ENCODE results near the gene KRT2. TPM values are rescaled to one million over a fixed set of nuclear protein-coding genes. Genes with fewer than 3 reads are reported as not detected.

Gene KRT2
- not detected for polyA plus RNA-seq (2012; ENCODE audit: insufficient read length, low read depth)

- TF ChIP-seq FOXP2 (optimal IDR thresholded peaks at IDR 0.05; ENCODE audit: borderline replicate concordance, extremely low read depth, extremely low read length, insufficient read depth), result no peak
- no peak for TF ChIP-seq REST (IDR thresholded peaks at IDR 0.05; ENCODE audit: insufficient read depth in 1 of 2, low read depth in 2 of 2, low read length in 2 of 2)
- no peak for TF ChIP-seq SIN3A (IDR thresholded peaks at IDR 0.05; ENCODE audit: borderline replicate concordance, insufficient read depth, low read length)
- no peak for TF ChIP-seq POLR2AphosphoS5 (IDR thresholded peaks at IDR 0.05; ENCODE audit: low read depth, low read length)
Measured at GRCh38 chr12:52651726-52652261, at the start of gene KRT2. TSS of gene KRT2 (minus strand) at chr12:52652211. CDS start at chr12:52652142, 69 bp downstream.

- no peak for TF ChIP-seq POLR2AphosphoS5 (IDR thresholded peaks at IDR 0.05; ENCODE audit: low read depth, low read length)
Measured at GRCh38 chr12:52701281-52701680, 49.3 kb upstream of the KRT2 start.

GRCh38 chr12:52699960-52700359, 47.9 kb upstream of the KRT2 start:
- TF ChIP-seq TAF1 (IDR thresholded peaks at IDR 0.05; ENCODE audit: borderline replicate concordance, insufficient read depth, low read length) (no peak), REST (IDR thresholded peaks at IDR 0.05; ENCODE audit: insufficient read depth in 1 of 2, low read depth in 2 of 2, low read length in 2 of 2) (no peak), SIN3A (IDR thresholded peaks at IDR 0.05; ENCODE audit: borderline replicate concordance, insufficient read depth, low read length) (no peak), POLR2AphosphoS5 (IDR thresholded peaks at IDR 0.05; ENCODE audit: low read depth, low read length) (no peak), FOXP2 (optimal IDR thresholded peaks at IDR 0.05; ENCODE audit: borderline replicate concordance, extremely low read depth, extremely low read length, insufficient read depth) (no peak)

GRCh38 chr12:52699373-52699772, 47.4 kb upstream of the KRT2 start:
- TF ChIP-seq REST (IDR thresholded peaks at IDR 0.05; ENCODE audit: insufficient read depth in 1 of 2, low read depth in 2 of 2, low read length in 2 of 2) (no peak), FOXP2 (optimal IDR thresholded peaks at IDR 0.05; ENCODE audit: borderline replicate concordance, extremely low read depth, extremely low read length, insufficient read depth) (no peak), POLR2AphosphoS5 (IDR thresholded peaks at IDR 0.05; ENCODE audit: low read depth, low read length) (no peak), TAF1 (IDR thresholded peaks at IDR 0.05; ENCODE audit: borderline replicate concordance, insufficient read depth, low read length) (no peak), SIN3A (IDR thresholded peaks at IDR 0.05; ENCODE audit: borderline replicate concordance, insufficient read depth, low read length) (no peak)

- TF ChIP-seq TAF1 (IDR thresholded peaks at IDR 0.05; ENCODE audit: borderline replicate concordance, insufficient read depth, low read length) (no peak), FOXP2 (optimal IDR thresholded peaks at IDR 0.05; ENCODE audit: borderline replicate concordance, extremely low read depth, extremely low read length, insufficient read depth) (no peak), REST (IDR thresholded peaks at IDR 0.05; ENCODE audit: insufficient read depth in 1 of 2, low read depth in 2 of 2, low read length in 2 of 2) (no peak), SIN3A (IDR thresholded peaks at IDR 0.05; ENCODE audit: borderline replicate concordance, insufficient read depth, low read length) (no peak), POLR2AphosphoS5 (IDR thresholded peaks at IDR 0.05; ENCODE audit: low read depth, low read length) (no peak)
Measured at GRCh38 chr12:52698651-52699340, 46.8 kb upstream of the KRT2 start.
